Measurements from ENCODE around the gene ZNF536. TPM values are rescaled to one million over a fixed set of nuclear protein-coding genes. Genes with fewer than 3 reads are reported as not detected.

Gene ZNF536
- total and polyA plus RNA-seq, 12 donors: 0.22 to 10.7 (median 3.7) TPM

DNA sequence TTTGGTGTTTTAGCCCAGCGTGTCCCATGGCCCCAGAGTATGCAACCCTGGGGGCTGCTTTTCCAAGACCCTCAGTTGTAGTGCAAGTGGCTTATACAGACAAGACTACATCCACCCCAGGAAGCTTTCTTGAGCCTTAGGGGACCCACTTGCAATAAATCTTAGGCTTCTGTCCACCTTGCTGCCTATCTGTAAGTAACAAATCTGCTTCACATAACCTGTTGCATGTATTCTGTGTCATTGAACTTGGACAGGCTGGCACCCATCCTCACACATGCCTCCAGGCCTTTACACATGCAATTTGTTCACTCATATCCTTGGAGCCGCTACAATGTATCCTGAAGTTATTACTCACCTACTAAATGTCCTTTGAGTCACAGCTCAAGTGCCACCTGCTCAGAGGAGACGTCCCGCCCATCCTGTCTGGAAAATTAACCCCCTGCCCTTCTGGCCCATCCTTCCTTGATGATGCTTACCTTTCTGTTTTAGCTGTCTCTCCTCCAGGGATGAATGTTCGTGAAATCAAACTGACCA, 101.2 kb downstream of the ZNF536 start:
- TF ChIP-seq, protein P1, sequence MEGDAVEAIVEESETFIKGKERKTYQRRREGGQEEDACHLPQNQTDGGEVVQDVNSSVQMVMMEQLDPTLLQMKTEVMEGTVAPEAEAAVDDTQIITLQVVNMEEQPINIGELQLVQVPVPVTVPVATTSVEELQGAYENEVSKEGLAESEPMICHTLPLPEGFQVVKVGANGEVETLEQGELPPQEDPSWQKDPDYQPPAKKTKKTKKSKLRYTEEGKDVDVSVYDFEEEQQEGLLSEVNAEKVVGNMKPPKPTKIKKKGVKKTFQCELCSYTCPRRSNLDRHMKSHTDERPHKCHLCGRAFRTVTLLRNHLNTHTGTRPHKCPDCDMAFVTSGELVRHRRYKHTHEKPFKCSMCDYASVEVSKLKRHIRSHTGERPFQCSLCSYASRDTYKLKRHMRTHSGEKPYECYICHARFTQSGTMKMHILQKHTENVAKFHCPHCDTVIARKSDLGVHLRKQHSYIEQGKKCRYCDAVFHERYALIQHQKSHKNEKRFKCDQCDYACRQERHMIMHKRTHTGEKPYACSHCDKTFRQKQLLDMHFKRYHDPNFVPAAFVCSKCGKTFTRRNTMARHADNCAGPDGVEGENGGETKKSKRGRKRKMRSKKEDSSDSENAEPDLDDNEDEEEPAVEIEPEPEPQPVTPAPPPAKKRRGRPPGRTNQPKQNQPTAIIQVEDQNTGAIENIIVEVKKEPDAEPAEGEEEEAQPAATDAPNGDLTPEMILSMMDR (IDR thresholded peaks at IDR 0.05): no peak
- Histone ChIP-seq H3K27me3 (peaks cover 0 to 8% (median 0%) of the 10 kb centered on the region in 7 donors), H3K9me3 (peaks cover 0 to 8% (median 0%) of the 10 kb centered on the region in 11 donors), H3K27ac (no peak overlapping the region), H3K4me1 (no peaks in the 10 kb centered on the region), H3K36me3 (no peaks in the 10 kb centered on the region), H3K4me3 (no peak overlapping the region)
- intact Hi-C loops (cut with DNase I): no loop called here
- DNase-seq (no peak), ATAC-seq (no peak)
- 81 to 85% methylated on average over 5 of the region's 5 CpGs for WGBS, 2 donors

DNA sequence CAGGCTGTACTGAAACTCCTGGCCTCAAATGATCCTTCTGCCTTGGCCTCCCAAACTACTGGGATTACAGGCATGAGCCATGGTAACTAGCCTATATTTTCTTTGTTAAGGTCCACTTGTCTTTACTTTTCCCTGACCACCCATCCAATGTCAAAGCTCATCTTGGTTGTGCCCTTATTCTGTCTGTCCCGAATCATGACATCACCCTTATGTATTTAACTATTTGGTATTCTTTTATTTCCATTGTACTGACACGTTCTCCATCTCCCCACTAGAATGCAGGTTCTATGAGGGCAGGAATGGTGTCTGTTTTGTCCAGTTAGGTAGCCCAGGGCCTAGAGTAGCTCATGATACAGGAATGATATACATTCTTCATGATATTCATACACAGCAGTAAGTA, 104.8 kb downstream of the ZNF536 start:
- ATAC-seq: no peak

DNA sequence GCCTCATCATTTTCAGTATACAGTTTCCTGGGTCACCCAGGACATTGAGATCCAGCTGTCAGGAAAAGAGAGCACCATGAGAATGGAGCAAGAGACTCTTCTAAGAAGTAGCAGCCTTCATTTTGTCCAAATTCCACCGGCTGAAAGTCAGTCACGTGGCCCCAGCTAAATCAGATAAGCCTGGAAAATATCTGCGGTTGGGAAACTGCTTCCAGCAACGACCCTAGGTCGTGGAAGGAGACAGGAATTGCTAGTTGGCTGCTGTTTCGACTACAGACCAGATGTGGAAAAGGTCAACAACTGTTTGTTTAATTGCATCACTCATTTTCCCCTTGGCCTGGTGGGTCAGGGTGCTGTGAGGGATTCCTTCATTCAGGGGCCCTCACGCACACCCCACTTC, 107.0 kb downstream of the ZNF536 start:
- no peak overlapping the region for H3K4me3 ChIP-seq
- H3K36me3 ChIP-seq: no peaks in the 10 kb centered on the region
- TF ChIP-seq, protein P1 (IDR thresholded peaks at IDR 0.05): no peak
- H3K9me3 ChIP-seq: no peaks in the 10 kb centered on the region
- DNase-seq: no peak
- H3K27me3 ChIP-seq: peaks cover 0 to 9% (median 0%) of the 10 kb centered on the region in 7 donors
- ATAC-seq: peak in 5 of 8 donors; percentile 30 to 72 (median 42)
- H3K4me1 ChIP-seq: peaks cover 0 to 15% (median 0%) of the 10 kb centered on the region in 9 donors
- intact Hi-C loops (cut with DNase I): no loop called here
- WGBS, 2 donors: 21 to 26% methylated on average over 7 of the region's 7 CpGs
- no peak overlapping the region for H3K27ac ChIP-seq

More for the DNA sequence above, 104.8 kb downstream of the ZNF536 start:
- WGBS, 2 donors: 81 to 87% methylated on average over 2 of the region's 2 CpGs
- Histone ChIP-seq H3K4me3 (no peak overlapping the region), H3K36me3 (no peaks in the 10 kb centered on the region), H3K27ac (no peak overlapping the region), H3K27me3 (peaks cover 0 to 9% (median 0%) of the 10 kb centered on the region in 7 donors), H3K4me1 (peaks cover 0 to 15% (median 0%) of the 10 kb centered on the region in 9 donors), H3K9me3 (peaks cover 0 to 8% (median 0%) of the 10 kb centered on the region in 11 donors)
- DNase-seq: no peak
- intact Hi-C loops (cut with DNase I): no loop called here
- TF ChIP-seq, protein P1 (IDR thresholded peaks at IDR 0.05): no peak

DNA sequence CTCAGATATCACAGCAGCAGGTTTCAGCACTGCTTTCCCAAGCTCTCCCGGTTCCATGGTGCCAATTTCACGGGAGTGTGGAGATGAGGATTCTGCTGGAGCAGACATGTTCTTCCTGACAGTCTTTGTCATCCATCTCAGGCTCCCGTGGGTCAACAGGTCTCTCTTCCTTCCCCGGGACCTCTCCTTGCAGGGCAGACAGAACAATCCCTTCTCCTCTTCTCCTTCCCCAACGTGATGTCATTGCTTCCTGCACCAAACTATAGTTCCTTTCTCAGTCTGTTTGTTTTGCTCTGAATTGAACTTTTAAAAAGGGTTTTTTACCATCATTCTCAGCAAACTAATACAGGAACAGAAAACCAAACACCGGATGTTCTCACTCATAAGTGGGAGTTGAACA, 107.9 kb downstream of the ZNF536 start:
- DNase-seq (no peak), ATAC-seq (no peak)
- Histone ChIP-seq H3K27me3 (peaks cover 0 to 9% (median 3%) of the 10 kb centered on the region in 7 donors), H3K4me1 (peaks cover 0 to 15% (median 0%) of the 10 kb centered on the region in 9 donors), H3K9me3 (no peaks in the 10 kb centered on the region), H3K27ac (no peak overlapping the region), H3K36me3 (no peaks in the 10 kb centered on the region), H3K4me3 (no peak overlapping the region)
- intact Hi-C loops (cut with DNase I): no loop called here
- TF ChIP-seq, protein P1 (IDR thresholded peaks at IDR 0.05): no peak
- WGBS, 2 donors: 40 to 45% methylated on average over 6 of the region's 6 CpGs
